ENCODE results near the gene THEMIS2. TPM values are rescaled to one million over a fixed set of nuclear protein-coding genes. Genes with fewer than 3 reads are reported as not detected.
A peak's percentile ranks its signal among the peaks of the same experiment; 100 is the strongest.
"Not testable (repeated sequence)": the region's sequence is repeated elsewhere in the genome, so short reads cannot be mapped to it uniquely, and the experiment has no call there.

THEMIS2 gene
- total RNA-seq, 1 donor = 1.2 TPM

- H3K4me3 ChIP-seq (ENCODE audit: low read depth, low read length) = no peak overlapping the region
- DNase-seq (ENCODE audit: low read depth) = no peak
- no peak for TF ChIP-seq CTCF (IDR thresholded peaks at IDR 0.05; ENCODE audit: insufficient read depth, low read length)
Measured at GRCh38 chr1:27869719-27870085, 2.6 kb upstream of the THEMIS2 start.

- not testable (repeated sequence) for DNase-seq (ENCODE audit: low read depth); H3K4me3 ChIP-seq (ENCODE audit: low read depth, low read length)
Measured at GRCh38 chr1:27871076-27871475, 1.3 kb upstream of the THEMIS2 start.

GRCh38 chr1:27872802-27873551 is 633 bp downstream of the THEMIS2 start:
- DNase-seq (ENCODE audit: low read depth) = no peak
- TF ChIP-seq CTCF (IDR thresholded peaks at IDR 0.05; ENCODE audit: insufficient read depth, low read length) = no peak
- H3K4me3 ChIP-seq (ENCODE audit: low read depth, low read length) = peak overlapping the region; percentile 69

GRCh38 chr1:27873671-27874384 is 1.5 kb downstream of the THEMIS2 start:
- H3K4me3 ChIP-seq (ENCODE audit: low read depth, low read length) = no peak overlapping the region
- DNase-seq (ENCODE audit: low read depth) = no peak
- no peak for TF ChIP-seq CTCF (IDR thresholded peaks at IDR 0.05; ENCODE audit: insufficient read depth, low read length)

GRCh38 chr1:27876341-27877114 is 4.2 kb downstream of the THEMIS2 start:
- TF ChIP-seq CTCF (IDR thresholded peaks at IDR 0.05; ENCODE audit: insufficient read depth, low read length) = no peak
- DNase-seq (ENCODE audit: low read depth) = no peak
- no peak overlapping the region for H3K4me3 ChIP-seq (ENCODE audit: low read depth, low read length)

GRCh38 chr1:27877115-27877416 is 4.7 kb downstream of the THEMIS2 start:
- DNase-seq (ENCODE audit: low read depth) = no peak
- no peak for TF ChIP-seq CTCF (IDR thresholded peaks at IDR 0.05; ENCODE audit: insufficient read depth, low read length)
- no peak overlapping the region for H3K4me3 ChIP-seq (ENCODE audit: low read depth, low read length)

GRCh38 chr1:27878039-27878438 is 5.7 kb downstream of the THEMIS2 start:
- H3K4me3 ChIP-seq (ENCODE audit: low read depth, low read length) = no peak overlapping the region
- no peak for TF ChIP-seq CTCF (IDR thresholded peaks at IDR 0.05; ENCODE audit: insufficient read depth, low read length)
- no peak for DNase-seq (ENCODE audit: low read depth)

Data from fibroblast of the aortic adventitia (primary cell).